Epidermal melanocyte (primary cell): ENCODE data around the gene FBXO41.

Source experiments
- DNase-seq: peaks from one replicate; pipeline ENCODE4 v3.0.0; 2011; ENCODE audit warnings: low spot score; ENCODE audit not compliant: insufficient read length

The FBXO41 gene

DNA sequence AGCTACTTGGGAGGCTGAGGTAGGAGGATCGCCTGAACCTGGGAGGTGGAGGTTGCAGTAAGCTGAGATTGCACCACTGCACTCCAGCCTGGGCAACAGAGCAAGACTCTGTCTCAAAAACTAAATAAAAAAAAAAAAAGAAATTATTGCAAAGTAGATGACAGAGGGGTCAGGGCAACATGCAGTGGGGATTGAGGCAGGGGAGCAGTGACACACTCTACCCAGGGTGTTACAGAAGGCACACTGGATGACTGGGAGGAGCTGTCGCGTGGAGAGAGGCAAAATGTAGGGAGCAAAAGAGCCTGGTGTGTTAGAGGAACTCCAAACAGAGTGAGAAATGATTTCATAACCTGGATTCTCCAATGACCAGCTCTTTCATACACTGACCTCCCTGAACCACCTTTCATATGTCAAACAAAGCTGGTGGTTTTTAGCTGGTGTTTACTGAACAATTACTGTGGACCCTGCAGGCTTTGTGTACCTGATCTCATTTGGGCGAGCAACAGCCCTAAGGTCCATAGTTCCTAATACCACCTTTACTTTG, 22.1 kb downstream of the FBXO41 start:
- DNase-seq, result no peak

DNA sequence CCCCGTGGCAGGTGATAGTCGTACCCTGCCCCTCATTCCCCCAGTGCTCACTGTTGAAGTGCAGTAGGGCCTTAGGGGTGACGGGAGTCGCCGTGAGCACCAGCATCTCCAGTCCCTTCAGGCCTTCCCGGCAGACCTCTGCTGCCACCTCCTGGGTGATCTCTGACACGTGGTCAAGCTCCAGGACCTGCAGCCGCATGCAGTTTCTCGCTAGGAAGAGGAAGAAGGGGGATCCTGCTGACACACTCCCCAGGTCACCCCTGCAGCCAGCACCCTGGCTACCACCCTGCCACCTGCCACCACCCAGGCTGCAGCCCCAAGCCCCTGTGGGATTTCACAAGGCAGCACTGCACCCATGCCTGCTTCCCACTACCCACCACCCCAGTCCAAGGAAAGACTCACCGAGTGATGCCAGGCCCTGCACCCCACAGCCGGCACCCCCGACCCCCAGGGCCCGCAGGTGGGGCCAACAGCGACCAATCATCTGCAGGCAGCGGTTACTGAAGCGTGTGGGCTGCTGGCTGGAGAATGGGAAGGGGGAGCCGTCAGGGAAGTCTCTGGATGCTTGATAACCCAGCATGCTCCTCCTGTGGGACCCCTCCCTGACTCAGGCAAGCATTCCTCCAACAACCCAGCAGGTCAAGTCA, 23.8 kb downstream of the FBXO41 start:
- DNase-seq, result peak; percentile 57

DNA sequence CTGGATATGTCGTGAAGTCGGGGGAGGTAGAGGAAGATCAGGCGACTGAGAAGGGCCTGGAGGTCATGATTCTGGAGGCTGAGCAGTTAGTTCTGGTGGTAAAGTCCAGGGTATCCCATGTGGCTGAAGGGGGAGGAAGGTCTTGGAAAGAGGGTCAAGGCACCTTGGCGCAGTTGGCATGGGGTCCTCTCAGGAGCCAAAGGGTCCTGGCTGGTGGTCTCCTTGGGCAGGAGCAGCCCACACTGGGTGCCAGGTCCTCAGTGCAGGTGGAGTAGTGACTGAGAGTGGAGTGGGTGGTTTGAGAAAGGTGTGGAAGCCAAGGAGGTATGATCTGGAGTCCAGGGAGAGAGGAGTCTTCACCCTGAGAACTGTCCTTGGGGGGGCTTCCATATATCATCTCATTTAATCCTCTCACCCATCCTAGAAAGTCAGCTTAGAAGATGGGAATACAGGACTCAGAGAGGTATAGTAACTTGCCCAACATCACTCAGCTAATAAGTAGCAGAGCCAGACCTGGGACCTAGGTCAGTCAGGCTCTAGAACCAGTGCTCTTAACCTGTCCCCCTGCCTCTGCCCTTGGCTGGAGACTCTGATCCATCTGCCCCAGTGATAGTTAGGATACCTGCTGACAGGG, 24.5 kb downstream of the FBXO41 start:
- no peak for DNase-seq

DNA sequence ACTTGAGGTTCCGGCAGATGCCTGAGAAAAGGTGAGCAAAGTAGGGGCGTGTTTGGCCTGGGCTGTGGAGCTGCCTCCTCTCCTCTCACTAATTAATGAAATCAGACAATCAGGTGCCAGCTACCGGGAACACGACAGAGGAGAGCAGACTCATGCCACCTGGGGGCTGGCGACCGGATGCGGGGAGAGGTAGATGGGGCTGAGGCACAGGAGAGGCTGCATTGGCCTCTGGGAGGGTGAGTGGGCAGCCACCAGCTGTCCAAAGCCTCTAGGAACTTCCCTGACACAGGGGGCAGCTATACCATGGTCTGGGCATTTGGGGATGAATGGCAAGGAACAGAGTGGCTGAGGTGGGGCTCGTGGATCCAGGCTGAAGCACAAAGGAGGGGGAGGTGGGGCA, 25.0 kb downstream of the FBXO41 start:
- DNase-seq, result no peak

DNA sequence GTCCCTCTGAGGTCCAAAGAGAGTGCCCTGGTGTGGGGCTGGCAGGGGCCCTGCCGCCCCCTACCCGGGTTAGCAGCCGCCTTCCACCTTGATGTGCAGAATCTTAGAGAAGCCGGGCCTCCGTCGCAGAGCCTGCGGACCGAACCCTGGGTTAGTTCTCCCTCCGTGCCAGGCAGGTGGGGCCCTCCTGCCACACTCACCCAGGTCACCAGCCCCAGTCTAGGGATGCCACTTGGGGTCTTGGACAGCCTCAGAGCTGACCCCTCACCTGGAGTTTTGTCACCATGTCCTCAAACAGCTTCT, 25.4 kb downstream of the FBXO41 start:
- no peak for DNase-seq

DNA sequence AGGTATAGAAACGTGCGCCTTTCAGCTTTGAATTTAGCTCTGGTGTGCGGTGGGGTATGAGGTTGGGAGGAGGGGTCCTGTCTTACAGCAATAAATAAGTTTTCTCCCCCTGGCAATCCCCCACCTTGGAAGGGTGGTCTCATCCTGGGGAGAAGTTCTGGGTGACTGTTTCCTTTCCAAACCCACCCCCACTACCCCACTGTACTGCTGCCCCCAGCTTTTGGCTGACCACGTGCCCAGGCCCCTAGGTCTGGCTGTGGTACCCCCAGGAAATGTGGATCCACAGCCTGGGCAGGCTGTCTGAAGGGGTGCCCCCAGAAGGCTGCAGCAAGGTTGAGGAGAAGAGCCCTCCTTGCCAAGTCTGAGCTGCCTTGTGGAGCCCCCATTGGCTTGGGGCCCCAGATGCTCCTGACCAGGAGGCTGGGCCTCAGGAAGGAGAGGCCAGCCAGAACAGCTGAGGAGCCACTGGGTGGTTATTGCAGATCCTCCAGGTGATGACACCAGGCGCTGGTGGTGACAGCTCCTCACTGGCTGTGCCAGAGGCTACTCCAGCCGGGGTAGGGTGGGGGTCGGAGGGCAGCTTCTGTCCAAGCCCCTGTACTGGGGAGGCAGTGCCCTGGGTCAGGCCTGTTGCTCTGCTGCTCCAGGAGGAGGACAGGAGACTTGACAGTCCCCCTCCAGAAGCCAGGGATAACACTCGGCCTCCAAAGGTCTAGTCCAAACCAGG, 25.9 kb downstream of the FBXO41 start:
- DNase-seq, result no peak

DNA sequence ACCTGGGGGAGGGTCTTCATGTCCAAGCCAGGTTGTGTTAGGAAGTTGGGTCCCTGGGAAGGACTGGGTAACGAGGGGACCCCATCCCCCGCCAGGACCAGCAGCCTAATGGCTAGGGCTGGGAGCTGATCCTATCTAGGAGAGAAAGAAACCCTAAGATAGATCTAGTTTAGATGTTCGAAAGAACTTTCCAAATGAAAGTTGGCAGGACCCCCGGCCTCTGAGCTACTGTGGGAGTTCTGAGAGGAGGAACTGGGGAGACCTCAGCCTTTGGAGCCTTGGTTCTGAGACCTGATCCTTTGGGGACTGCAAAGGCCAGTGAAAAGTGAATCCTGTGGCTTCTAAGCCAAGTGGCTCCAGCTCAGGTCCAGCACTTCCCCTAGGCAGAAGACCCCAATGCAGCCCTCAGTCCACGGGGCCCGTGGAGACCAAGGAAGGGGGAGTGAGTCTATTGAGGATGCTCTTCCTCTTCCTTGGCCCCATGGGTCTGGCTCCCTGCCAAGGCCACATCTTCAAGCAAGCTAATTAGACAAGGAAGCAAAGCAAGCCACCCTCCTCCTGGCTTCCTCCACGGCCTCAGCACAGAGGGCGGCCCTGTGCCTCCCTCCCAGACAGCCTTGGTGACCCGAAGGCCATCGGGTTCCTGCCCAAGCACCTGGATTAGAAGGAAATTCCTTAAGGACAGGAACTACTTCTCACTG, 26.7 kb downstream of the FBXO41 start:
- DNase-seq, result no peak

DNA sequence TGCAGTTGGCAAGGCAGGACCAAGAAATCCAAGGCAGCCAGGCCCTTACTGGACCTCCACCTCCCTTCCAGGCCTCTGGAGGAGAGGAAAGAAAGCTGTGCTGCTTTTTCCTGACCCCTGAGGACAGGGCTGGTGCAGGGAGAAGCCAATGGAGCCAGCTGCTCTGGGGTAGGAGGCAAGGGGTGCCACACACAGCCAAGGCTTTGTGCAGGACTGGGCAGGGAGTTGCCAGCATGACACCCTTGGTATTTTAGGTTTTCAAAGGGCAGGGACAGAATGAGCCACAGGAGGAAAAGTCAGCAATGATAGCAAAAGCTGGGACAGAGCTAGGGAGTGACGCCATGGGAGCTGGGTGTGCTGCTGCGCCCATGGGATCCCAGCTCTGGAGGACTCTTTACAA, 27.3 kb downstream of the FBXO41 start:
- no peak for DNase-seq

DNA sequence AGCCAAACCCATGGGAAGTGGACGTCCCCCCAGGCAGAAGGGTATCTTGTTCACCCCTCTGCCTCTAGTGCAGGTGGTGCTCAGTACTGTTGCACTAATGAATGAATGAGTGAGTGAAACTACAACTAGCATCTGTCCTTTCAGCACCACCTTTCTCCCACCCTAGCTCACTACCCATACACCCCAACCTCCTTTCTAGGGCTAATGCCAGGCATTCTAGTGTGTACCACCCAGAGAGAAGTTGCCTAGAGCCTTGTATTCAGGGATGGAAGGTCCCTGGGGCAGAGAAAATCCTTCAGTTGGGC, 27.7 kb downstream of the FBXO41 start:
- no peak for DNase-seq

DNA sequence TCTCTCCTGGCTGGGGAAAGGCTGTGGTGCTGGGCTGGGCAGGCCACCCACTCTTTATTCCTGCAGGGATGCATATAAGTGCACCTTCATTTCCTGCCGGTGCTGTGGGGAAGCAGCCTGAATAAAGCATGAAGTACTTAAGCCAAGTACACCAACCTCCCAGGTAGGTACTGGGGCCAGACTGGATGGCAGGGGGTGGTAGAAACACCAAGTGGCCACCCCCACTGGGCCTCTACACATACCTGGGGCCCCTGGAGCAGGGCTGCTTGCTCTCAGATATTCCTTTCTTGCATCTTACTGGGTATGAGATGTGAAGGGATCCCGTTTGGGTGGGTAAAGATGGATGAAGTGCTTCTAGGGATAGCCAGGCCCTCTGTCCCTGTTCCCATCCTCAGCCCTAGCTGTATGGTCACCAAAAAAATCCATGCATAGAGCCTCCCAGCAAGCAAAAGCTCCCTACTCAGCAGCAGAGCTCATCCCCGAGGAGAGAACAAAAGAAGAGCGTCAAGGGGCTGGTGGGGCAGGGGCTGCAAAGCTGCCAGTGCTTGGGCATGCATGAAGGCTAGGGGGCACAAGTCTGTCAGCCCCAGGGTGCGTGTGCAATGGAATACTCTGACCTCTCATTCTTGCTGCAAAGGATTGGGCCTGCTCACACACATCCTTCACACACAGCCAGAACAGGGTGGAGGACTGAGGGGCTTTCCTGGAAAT, 28.2 kb downstream of the FBXO41 start:
- no peak for DNase-seq

DNA sequence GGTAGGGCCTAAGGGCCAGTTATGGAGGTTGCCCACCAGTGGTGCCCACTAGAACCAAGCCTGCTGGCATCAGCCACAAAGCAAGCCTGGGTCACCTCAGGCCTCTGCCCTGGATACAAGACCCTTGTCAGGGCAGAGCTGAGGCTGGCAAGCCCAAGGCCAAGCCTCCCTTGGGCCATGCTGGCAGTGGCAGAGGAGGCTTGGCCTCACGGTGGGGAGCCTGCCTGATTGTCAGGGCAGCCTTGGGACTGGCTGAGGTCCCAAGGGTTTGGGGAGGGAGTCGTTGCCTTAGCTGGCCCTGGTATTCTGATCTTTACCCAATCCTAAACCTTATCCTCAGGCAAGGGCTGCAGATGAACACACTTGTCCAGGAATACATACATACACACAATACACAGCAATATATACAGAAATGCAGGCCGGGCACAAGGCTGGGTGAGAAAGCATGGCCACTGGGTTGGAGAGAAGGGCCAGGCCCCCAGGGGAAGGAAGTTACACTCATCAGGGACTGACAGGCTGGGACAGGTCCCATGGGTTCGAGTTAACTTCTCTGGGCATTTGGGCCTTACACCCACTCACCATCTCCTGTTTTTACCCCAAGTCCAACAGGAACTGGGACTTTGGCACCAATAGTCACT, 29.2 kb downstream of the FBXO41 start:
- DNase-seq, result no peak

DNA sequence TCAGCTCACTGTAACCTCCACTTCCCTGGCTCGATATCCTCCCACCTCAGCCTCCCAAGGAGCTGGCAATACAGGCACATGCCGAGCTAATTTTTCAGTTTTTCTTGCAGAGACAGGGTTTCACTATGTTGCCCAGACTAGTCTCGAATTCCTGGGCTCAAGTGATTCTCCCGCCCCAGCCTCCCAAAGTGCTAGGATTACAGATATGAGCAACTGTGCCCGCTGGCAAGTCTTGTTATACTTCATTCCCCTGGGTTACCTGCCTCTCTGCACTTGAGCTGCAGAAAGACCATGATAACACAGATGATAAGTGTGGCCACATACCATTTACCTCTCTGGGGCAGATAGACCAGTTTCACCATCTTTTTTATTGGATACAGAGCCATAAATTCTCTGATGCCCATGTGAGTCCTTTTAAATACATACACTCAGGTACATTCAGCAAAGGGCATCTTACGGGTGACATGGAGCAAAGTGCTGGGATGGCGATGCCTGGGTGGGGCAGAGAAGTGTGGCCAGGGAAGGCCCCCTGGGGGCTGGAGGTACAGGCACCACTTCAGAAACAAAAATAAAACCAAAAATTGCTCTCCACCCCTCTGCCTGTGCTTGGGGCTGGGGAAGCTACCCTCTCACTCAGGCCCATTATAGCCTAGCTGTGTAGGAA, 29.8 kb downstream of the FBXO41 start:
- DNase-seq, result no peak

DNA sequence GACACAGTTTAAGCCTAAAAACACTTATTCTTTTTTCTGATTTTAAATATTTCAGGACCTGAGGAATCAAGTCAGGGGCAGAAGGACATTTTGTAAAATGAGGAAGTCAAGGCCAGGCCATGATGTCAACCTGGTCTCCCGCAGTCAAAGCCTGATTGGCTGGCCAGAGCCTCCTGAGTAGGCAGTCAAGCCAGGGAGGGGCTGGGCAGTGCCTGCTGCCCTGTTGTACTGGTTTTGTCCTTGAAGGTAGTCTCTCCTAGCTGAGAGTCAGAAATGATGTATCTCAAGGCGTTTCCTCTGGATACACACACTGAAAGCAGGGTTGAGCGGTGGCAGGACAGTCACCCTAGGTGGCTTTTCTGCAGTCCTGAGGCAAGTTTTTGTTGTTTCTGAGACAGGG, 30.4 kb downstream of the FBXO41 start:
- DNase-seq, result no peak

DNA sequence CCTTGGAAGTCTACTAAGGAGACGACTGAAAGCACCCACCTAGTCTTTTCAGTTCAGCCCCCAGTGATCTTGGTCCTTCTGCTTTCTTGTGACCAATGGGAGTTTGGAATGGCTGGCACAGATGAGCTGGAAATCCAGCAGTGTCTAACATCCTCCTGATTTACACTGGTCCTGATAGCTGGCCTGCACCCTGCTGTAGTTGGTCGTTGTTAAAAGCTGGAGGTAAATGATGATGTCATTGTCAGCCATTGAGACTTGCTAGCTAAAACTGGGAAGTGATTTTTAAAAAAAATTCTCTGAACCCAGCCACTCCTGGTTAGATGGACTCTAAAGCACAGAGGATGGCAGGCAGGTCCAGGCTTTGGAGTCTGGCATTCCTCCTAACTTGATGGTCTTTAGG, 30.9 kb downstream of the FBXO41 start:
- no peak for DNase-seq

DNA sequence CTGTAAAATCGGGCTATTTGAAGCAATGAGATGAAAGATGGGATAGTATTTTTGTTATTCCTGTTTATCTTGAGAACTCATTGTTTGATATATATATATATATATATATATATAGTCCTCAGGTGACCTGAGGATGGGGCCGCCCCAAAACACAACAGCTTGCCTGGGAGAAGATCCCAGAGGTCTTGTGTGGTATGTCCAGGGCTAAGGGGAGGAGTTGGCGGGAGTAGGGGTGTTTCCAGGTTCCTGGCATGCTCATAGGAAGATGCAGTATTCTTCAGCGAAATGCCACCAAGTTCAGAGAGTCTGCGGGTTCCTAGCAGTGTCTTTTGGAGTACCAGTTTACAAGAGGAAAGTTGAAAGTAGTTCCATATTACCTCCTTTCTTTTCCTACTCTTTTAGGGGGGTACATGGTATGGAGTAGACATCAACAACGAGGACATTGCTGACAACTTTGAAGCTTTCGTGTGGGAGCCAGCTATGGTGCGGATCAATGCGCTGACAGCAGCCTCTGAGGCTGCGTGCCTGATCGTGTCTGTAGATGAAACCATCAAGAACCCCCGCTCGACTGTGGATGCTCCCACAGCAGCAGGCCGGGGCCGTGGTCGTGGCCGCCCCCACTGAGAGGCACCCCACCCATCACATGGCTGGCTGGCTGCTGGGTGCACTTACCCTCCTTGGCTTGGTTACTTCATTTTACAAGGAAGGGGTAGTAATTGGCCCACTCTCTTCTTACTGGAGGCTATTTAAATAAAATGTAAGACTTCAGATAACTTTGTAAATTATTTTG, 31.8 kb downstream of the FBXO41 start:
- no peak for DNase-seq

DNA sequence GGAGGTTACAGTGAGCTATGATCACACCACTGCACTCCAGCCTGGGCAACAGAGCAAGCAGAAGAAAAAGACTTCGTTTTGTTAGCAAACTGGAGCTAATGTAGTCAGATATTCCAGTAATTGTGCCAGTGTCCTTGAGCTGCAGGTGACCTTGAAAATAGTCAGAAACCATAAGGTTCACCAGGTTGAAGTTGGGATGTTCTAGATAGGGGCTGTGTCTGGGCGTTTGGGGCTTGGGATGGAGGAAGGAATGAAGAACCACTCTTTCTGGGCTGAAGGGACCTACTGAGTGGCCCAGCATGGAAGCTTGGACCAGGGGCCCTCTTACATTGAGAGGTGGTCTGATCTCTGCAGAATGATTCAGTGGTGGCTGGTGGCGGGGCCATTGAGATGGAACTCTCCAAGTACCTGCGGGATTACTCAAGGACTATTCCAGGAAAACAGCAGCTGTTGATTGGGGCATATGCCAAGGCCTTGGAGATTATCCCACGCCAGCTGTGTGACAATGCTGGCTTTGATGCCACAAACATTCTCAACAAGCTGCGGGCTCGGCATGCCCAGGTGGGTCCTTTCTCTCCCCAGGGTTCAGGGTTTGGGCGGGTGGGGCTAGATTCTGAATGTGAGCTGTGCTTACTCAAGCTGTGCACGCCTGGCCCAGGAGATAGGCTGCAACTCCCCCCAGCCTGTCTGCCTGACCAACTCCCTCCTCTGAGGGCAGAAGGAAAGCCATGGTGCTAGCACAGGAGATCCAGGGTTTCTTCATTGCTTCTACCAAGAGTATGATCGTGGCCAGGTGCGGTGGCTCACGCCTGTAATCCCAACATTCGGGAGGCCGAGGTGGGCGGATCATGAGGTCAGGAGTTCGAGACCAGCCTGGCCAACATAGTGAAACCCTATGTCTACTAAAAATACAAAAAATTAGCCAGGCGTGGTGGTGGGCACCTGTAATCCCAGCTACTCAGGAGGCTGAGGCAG, 33.1 kb downstream of the FBXO41 start:
- no peak for DNase-seq

DNA sequence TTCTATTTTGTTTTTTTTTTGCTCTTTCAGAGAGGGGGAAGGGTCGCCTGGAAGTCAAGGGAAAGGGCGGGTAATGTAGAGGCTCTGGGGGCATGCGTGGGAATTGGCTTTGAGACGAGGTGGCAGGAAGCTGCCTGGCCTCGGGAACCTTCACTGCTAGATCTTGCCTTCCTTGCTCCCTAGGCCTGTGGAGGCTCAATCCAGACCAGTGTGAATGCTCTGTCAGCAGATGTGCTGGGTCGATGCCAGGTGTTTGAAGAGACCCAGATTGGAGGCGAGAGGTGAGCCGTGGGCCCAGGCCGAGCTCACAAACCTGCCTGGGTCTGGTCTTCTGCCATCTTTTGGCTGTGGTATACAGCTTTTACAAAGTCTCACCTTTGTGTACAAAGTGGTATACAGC, 34.6 kb downstream of the FBXO41 start:
- no peak for DNase-seq

DNA sequence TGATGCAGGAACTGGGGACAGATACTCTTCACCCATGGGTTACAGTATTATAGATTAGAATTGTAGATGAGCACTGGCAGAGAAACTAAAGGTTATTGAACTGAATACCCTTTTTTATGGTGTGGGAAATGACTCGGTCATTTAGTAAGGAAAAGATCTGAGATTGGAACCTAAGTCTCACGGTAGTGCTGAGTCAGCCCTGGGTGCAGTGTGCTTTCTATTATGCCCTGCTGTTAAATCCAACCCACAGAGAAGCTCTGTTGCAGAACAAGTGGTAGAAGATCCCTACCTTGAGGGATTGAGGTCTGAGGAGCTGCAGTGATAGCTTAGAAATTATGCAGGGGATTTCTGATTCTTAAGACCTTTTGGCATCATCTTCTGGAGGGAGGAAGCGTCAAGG, 37.4 kb downstream of the FBXO41 start:
- DNase-seq, result no peak

DNA sequence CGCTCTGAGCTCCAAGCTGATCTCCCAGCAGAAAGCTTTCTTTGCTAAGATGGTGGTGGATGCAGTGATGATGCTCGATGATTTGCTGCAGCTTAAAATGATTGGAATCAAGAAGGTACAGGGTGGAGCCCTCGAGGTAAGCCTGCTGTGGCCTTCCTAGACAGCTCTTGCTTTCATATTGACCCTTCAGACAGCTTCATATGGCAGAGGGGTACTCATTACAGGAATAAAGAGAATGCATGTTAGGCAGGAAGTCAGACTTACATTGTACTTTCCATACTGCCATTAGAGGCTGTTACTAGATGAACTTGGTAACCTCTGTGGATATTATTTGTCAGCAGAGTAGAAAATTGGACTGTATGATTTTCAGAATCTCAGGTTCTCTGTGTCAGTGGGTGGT, 39.7 kb downstream of the FBXO41 start:
- no peak for DNase-seq
